NCI-H2196 treated with DMSO at 0.1 percent for 48 hours (cell line): ENCODE results near the gene MRPS6.

Experiments
- DNase-seq: peaks from one replicate; lab custom pipeline; 2025; ENCODE audit not compliant: unreplicated experiment; lab: John Stamatoyannopoulos, UW

MRPS6 gene

DNA sequence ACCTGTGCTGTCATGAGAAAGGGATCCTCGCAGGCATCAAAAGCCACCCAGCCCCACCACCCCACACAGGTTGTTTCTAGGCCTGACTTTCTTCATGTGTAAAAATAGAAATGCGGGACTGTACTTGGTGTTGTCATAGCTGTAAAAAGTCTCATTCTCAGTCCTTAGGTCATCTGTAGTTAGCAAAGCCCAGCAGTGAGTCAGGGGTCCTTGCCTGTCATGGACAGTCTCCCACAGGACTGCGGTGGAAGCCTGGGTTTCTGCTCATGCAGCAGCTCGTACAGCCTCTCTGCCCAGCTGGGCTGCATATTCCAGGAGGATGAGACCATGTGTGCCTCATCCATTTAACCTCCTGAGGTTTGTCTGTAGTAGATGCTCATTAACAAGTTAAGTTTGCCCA, 58.2 kb downstream of the MRPS6 start:
- no peak for DNase-seq

DNA sequence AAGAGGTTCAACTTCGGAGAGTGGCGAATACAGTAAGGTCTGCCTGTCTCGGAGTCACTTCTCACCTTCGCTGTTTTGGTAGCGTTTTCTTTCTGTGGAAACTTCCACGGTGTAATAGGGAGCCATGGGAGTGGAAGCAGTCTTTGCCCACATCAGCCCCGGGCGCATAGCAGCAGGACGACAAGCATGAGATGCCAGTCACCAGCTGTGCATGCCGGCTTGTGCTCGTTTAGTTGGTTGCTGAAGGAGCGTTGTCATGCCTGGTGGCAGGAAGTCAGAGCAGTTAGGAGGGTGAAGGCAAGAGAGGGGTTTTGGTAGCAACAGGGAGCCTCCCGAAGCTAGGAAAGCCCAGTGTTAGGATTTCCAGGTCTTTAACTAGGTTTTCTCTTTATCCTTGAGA, 58.8 kb downstream of the MRPS6 start:
- no peak for DNase-seq

DNA sequence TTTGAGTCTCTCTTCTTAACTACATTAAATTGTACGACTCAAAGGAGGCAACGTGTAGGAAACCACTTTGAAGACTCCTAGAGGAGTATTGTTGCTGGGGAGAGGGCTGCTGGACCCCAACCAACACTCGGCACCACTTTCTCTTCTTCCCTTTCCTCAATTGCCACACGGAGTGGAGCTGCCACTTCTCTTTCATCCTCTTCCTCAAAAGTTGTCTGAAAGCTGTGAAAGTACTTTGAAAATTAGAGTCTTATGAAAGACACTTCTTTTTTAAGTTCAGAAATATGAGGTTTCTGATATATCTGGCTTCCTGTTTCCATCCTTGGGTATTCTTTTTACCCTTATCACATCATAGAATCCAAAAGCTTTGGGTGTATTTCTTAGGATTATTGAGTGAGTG, 59.5 kb downstream of the MRPS6 start:
- DNase-seq = no peak

DNA sequence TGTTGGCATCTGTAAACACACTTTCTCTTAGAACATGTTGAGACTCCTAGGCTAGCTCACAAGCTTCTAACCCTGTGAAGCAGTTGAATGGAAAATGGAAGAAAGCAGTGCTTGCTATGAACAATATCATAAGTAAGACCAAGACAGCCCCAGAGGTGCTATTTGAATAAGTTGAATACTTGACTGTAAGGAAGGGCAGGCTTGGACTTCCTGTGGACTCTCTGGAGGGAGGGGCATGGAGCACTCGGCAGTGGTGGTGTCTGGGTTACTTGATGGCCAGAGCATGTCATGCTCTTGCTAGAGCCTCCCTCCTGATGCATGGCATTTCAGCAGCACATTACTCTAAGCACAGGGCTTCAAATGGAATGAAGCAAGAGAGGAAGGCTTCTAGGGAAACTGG, 60.0 kb downstream of the MRPS6 start:
- DNase-seq = no peak

DNA sequence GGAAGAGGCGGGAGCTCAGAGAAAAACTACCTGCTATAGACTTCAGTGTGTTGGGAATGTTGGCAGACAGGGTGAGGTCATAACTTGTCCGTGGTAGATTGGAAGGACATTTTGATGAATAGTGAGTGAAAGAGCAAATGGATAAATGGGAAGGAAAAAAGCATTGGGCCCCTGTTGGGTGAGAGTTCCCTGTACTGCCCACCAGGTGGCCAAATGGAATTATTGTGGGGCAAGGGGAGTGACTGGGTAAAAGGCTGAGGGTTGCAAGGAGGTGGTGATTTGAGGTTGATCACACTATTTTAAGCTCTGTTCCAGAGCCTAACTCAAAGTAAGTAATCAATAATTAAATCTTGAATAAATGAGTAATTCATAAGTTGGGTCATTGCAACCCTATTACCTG, 60.4 kb downstream of the MRPS6 start:
- DNase-seq = no peak

DNA sequence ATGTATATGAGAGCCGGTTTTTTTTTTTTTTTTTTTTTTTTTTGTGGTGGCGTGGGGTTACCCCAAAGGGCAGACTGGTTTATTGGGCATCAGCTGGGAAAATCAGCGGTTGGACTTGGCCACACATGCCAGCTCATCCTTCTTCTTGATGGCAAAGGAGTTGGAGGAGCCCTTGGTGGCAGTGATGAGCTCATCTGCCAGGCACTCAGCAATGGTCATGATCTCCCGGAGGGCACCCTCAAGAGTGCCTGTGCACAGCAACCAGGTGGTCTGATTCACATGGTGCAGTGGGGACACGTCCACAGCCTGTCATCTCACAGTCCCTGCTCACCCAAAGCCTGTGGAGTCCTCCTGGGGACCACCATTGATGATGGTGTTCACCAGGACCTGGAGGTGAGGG, 62.0 kb downstream of the MRPS6 start:
- DNase-seq = no peak

DNA sequence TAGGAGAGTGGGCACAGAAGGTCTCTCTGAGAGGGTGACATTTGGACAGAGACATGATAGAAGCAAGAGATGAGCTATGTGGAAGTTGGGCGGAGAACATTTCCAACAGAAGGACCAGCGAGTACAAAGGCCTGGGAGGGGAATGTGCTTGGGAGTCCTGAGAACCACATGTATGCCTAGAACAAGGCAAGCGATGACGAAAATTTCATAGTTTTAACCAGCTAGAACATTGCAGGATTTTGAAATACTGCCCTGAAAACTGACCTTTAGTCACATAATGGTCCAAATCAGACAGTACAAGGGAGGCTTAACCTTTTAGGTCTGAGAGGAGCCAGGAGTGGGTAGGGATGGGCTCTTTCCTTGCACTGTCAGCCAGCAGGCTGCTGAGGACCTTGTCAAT, 68.0 kb downstream of the MRPS6 start:
- no peak for DNase-seq

DNA sequence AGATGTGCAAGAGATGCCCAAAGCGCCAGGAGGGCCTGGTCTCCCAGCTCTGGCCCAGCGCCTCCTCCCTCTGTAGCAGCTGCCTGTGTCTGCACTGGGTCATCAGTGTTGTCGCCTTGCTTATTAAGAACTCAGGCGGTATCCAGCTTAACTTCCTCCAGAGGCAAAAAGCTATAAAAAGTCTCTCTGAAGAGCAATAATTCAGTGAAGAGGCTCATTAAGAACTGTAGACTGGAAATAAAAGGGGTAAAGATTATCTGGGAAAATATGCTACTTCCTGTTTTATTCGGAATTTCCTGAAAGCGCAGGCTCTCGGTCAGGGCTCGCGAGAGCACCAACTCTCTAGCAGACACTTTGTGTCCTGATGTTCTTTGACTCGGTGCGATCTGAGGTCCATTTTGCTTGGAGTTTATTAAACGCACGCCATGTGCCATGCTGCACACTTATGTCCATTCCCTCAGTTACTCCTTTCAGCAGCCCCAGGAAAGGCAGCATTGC, 70.4 kb downstream of the MRPS6 start:
- DNase-seq = no peak

DNA sequence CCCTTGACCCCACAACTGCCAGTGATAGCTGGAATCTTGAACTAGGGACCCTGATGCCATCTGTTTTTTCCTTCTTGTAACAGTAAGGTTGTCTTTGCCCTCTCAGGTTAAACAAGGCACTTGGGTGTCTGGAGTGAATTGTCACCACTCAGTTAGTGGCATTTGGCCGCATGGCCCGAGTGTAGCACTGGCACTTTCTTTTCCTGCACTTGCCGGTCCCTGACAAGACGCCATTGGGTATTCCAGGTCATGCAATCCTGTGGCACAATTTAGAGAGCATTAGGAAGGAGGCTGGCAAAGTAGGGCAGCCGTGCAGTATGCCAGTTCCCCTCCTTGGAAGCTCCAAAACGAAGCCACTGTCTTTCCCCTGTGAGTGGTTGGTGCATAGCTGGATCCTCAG, 70.8 kb downstream of the MRPS6 start:
- DNase-seq = no peak

DNA sequence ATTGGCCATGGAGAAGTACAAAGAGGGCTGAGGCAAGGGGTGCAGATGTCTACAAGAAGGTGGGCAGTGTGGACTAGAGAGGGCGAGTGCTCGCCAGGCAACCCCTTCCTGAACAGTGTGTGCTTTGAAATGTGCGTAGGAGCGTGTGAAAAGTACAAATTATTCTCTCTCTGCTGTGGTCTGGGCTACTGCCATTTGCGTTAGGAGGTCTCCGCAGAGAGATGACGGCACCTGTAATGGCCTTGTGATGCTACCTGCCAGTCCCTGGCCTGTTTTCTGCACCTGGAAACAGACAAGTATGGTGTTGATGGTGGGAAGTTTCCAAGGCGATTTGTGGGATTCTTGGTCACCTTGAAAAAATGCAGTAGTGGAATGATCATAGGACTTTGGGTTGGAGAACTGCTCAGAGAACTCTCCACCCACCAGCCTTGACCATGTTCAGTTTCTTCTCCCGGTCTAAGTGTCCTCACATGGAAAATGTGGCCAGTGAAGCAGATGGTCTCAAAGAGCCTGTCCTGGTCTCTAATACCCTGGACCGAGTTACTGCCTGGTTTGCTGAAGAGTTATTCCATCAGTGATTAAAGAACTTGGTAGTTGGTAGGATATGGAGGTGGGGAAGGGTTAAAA, 74.5 kb downstream of the MRPS6 start:
- no peak for DNase-seq

DNA sequence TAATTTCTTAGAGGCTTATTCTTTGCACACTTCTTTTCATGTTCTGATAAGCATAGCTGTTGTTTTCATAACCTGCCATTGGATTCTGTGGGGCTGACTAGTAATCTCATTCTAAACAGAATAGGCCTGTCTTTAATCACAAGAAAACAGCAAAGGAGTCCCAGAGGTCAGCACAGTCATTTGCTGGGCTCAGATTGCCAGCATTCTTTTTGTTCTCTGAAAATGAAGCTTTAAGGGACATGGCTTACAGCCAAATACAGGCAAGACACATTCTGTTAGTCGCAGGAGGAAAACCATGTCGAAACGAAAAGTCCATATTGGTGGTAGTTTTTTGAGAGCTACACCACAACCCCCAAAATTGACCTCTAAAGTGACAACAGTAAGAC, 75.0 kb downstream of the MRPS6 start:
- no peak for DNase-seq

DNA sequence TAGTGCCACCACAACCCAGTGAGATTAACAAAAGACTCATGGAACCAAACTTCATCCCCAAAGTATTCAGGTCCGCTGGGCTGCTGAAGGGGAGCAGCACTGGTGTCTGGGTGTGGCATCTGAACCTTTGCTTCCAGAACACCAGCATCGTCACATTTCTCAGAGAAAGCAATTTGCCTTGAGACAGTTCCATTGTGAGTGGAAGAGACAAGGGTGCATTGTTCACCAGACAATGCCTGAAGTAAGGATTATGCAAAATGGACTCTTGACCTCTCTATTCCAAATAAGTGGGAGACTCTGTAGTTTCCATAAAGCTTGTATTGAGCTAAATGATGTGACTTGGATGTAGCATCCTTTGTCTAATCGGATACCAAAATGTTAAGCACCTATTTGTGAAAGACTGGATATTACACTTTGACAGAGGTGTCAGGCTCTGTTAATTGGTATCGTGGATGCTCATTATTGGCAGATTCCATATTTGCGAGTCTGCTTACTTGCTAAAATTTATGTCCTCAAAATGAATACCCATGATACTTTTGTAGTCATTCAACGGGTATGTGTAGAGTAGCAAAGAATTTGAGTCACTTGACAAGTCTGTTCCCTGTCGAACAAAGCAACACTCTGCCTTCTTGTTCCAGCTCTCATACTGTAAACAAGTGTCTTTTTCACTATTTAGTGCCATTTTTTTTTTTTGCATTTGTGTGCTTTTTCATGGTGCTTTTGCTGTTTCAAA, 75.6 kb downstream of the MRPS6 start:
- no peak for DNase-seq

DNA sequence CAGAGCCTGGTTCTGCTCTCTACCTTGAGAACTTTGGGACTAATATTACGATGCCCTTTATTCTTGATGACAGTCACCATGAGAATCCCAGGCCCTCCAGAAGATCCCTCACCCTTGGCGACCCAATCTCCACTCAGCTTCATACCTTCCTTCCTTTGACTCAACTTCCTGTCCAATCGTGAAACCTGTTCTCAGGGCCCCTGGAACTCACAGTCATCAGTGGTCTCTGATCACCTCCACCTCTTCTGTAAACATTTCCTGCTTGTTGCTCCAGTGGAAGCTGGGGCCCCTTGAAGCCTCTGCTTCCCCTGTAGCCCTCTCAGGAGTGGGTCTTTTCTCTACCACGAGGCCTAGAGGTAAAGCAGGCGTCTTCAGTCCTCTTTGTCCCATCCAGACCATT, 79.1 kb downstream of the MRPS6 start:
- no peak for DNase-seq

DNA sequence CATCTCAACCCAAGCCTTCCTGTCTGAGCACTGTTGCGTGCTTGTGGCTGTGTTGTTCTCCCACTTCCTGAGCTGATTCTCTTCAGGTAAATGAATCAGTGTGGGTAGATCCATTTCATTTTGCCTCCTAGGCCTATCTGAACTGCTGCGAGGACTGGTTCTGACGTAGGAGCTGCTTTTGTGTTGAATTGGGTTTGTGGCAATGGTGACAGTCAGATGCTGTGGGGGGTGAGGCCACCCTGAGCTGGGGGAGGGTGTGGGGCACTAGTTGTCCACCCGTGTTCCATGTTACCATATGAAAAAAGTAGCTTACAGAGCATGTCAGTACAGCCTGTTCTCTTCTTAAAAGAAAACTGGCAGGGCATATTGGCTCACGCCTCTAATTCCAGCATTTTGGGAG, 81.5 kb downstream of the MRPS6 start:
- DNase-seq = no peak

DNA sequence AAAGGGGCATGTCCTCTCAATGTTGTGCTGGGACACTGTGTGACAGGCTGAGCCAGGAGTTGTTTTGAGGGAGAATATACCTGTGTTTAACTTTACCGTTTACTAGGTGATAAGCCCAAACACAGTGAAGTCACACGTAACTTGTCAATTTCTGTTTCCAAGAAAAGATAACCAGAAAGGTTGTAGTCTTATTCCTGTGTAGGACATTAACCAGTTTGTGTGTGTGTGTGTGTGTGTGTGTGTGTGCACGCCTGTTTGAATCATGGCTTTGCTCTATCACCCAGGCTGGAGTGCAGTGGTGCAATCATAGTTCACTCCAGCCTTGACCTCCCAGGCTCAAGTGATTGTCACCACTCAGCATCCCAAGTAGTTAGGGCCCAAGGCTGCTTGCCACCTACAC, 83.6 kb downstream of the MRPS6 start:
- DNase-seq = no peak

DNA sequence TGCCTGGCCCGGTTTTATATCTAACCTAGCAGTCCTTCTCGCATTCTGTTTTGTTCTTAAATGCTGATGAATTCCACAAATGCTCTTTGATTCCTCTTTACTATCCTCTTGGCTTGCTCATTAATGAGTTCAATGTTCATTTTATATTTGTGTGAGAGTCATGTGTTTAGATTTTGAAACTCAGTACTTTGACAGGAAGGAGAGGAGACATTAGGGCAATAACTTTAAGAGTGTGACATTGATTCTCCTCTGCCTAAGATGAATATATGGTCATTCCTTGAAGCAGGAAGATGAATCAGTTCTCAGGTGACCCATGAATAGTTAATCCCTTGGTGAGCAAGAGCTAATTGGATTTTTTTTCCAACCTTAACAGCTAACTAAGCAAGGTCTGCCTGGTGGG, 84.1 kb downstream of the MRPS6 start:
- no peak for DNase-seq

DNA sequence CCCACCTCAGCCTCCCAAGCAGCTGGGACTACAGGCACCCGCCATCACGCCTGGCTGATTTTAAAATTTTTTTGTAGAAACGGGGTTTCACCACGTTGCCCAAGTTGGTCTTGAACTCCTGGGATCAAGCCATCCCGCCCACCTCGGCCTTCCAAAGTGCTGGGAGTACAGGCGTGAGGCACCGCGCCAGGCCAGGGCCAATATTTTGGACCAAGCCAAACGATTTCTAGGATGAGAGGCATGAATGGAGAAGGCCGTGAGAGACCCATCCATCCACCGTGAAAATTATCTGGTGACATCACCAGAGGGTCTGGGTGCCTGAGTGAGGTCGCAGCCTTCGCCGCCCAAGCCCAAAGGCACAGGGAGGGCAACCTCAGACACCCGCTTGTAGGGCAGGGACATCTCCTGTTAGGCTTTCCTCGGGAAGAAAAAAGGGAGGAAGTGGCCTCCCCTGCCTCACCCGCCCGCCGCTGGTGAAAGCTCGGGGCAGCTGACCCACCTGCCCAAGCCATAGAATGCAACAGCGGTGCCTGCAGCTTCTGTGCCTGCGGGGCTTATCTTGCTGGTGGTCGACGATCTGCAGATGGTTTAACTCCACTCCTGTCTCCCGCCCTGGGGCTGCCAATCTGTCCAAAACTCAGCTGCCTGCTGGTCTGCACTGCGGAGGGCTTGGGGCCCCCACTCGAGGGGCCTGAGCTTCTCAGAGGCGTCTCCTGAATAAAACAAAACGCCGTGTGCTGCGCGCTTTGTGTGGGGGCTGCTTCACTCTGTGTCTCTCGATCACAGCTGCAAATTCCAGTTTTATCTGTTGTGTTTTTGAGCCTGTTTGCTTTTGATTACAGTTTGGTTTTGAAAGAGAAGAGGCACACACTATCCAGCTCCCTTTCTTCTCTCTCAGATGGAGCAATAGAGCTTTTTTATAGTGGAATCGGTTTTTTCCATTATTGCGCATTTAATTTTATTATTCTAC, 85.8 kb downstream of the MRPS6 start:
- DNase-seq = no peak

DNA sequence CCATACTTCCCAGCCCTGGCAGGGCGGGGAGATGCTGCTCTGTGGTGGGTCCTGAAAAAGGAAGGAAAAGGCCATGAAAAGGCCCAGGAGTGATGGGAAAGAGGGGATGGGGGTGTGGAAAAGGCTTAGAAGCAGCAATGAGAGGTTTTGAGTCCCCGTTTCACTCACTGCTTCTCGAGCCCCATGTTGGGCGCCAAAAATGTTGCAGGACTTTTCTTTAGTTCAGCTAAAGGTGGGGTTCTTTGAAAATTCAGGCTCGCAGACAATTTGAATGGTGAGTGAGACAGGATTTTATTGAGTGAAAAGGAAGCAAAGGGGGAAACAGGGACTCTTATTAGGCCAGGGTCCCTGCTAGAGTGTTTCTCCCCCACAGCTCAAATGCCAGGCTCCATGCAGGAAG, 93.1 kb downstream of the MRPS6 start:
- DNase-seq = no peak

DNA sequence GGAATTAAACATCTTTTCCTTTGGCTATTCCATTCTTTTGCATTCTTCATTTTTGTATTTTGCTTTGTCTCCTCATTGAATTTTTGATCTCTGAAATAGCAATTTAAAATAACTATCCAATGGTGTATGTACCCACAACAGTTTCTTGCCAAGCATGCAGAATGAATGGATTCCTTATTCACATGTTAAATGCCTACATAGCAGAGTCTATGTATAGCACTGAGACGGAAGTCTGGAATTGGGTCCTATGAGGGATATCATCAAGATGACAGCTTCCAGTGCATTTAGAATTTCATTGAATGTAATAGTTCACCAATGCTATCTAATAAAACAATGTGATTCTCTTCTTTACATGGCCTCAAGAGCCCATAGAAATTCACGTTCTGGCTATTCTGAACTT, 97.5 kb downstream of the MRPS6 start:
- DNase-seq = no peak

DNA sequence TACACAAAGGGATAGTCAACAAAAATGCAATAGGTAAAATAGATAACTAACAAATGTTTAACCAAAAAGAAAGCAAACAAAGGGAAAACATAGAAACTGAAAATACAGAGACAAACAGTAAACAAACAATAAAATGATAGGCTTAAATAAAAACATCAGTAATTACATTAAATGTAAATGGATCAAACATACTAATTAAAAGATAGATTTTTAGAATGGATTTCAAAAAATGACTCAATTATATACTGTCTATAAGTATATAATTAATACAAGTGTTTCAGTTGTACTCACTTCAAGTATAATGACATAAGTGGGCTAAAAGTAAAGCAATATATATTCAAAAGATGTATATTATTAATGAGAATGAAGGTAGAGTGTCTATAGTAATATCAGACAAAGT, 101.1 kb downstream of the MRPS6 start:
- no peak for DNase-seq

DNA sequence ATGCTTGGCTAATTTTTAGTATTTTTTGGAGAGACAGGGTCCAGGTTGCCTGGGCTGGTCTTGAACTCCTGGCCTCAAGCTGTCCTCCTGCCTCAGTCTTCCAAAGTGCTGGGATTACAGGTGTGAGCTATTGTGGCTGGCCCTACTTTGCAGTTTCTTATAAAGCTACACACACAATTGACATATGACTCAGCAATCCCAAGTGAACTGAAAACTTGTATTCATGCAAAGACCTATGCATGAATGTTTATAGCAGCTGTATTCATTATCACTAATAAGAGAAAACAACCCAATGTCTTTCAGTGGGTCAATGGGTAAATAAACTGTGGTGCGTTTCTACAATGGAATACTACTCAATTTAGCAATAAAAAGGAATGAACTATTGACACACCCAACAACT, 103.1 kb downstream of the MRPS6 start:
- DNase-seq = no peak
